HepG2 (cell line): ENCODE results near the gene AP1S3. TPM values are rescaled to one million over a fixed set of nuclear protein-coding genes. Genes with fewer than 3 reads are reported as not detected.

ENCODE experiments used
- ATAC-seq: fragments of 200-7000 bp; cut with Tn5 transposase; 3 replicates; pipeline ENCODE4 v1.9.1; 2020; ENCODE audit warnings: mild to moderate bottlenecking, moderate library complexity
- BruUV-seq: library from RNA; stranded (reverse); fragments of 400-500 nt; replicated peaks from 2 replicates; lab custom pipeline; 2021; lab: Mats Ljungman, UMichigan
- CTCF ChIA-PET: fragments of 300-600 bp; formaldehyde crosslinking; extraction: SDS; loops from one replicate; lab custom pipeline; 2021; ENCODE audit warnings: low total read pairs, inconsistent platforms, low intra/inter-chr PET ratio; lab: Yijun Ruan, JAX
- POLR2A ChIA-PET: fragments of 350-600 bp; sonication (Branson Sonifier 250); formaldehyde crosslinking; loops from one replicate; lab custom pipeline; 2020; ENCODE audit warnings: antibody characterized with exemption, inconsistent platforms; lab: Yijun Ruan, JAX
- DNase-seq: peaks from one replicate; pipeline ENCODE4 v3.0.0-alpha.2; 2015; ENCODE audit warnings: low spot score
- FAIRE-seq: peaks from 3 replicates; lab custom pipeline; 2011; peaks lifted over from hg19 to GRCh38; lab: Jason Lieb, UNC
- H2AFZ ChIP-seq: one replicate; pipeline ENCODE4 v1.6.1; 2011; ENCODE audit warnings: low read length, inconsistent platforms
- H3K27ac ChIP-seq: fragments of 300-600 bp; 3 replicates; pipeline ENCODE4 v1.8.0; 2011; ENCODE audit warnings: mixed run types, mild to moderate bottlenecking, mixed read lengths, low read length, inconsistent platforms; ENCODE audit not compliant: insufficient read depth; ENCODE audit errors: extremely low read length
- H3K27me3 ChIP-seq, 2 experiments: fragments of 200-600 bp in 1 of 2; 2 replicates in 1 of 2; 3 replicates in 1 of 2; pipeline versions ENCODE4 v1.6.0 to v1.8.0; 2011; ENCODE audit warnings: low read length in 2 of 2, mild to moderate bottlenecking in 2 of 2, moderate library complexity in 2 of 2, inconsistent platforms in 1 of 2; ENCODE audit not compliant: insufficient read depth in 2 of 2, control insufficient read depth in 1 of 2
- H3K36me3 ChIP-seq, 2 experiments: fragments of 200-600 bp in 1 of 2; replicated peaks in 1 of 2; 2 replicates in 1 of 2; 3 replicates in 1 of 2; pipeline versions ENCODE4 v1.5.1 to v1.8.0; 2011; ENCODE audit warnings: low read length in 2 of 2, inconsistent platforms in 1 of 2; ENCODE audit not compliant: insufficient read depth in 2 of 2, control insufficient read depth in 1 of 2
- H3K4me1 ChIP-seq: 2 replicates; pipeline ENCODE4 v1.5.1; 2012; ENCODE audit warnings: low read length, inconsistent platforms; ENCODE audit not compliant: insufficient read depth
- H3K4me2 ChIP-seq: 2 replicates; pipeline ENCODE4 v1.6.0; 2011; ENCODE audit warnings: low read depth, low read length, inconsistent platforms
- H3K4me3 ChIP-seq, 3 experiments: fragments of 200-600 bp in 1 of 3; sonication (generic), shearing (Covaris generic) in 1 of 3; replicated peaks in 1 of 3; 2 replicates each; pipeline ENCODE4 v1.5.1; 2011 to 2016; ENCODE audit warnings: low read length in 3 of 3, inconsistent platforms in 2 of 3, low read depth in 2 of 3, mild to moderate bottlenecking in 2 of 3, control low read depth in 1 of 3, mixed read lengths in 1 of 3; ENCODE audit not compliant: insufficient read depth in 1 of 3
- H3K79me2 ChIP-seq: one replicate; pipeline ENCODE4 v1.6.1; 2011; ENCODE audit warnings: low read length, inconsistent platforms; ENCODE audit not compliant: insufficient read depth
- H3K9ac ChIP-seq: 2 replicates; pipeline ENCODE4 v1.6.0; 2011; ENCODE audit warnings: mild to moderate bottlenecking, low read depth, low read length, inconsistent platforms; ENCODE audit not compliant: insufficient read depth
- H3K9me3 ChIP-seq: 2 replicates; pipeline ENCODE4 v1.5.1; 2012; ENCODE audit warnings: mild to moderate bottlenecking, low read length
- H4K20me1 ChIP-seq: 2 replicates; pipeline ENCODE4 v1.6.0; 2011; ENCODE audit warnings: inconsistent platforms, mild to moderate bottlenecking, low read length, moderate library complexity; ENCODE audit not compliant: insufficient read depth
- CREB1 ChIP-seq, 2 experiments: fragments of 450-650 bp in 1 of 2; IDR thresholded peaks; 2 replicates each; pipeline ENCODE4 v1.6.1; 2016 to 2017; ENCODE audit warnings: control low read depth in 1 of 2, mild to moderate bottlenecking in 1 of 2, missing compliant biosample characterization in 1 of 2, missing genetic modification characterization in 1 of 2
- HNF4G ChIP-seq, 2 experiments: sonication (generic) in 1 of 2; formaldehyde crosslinking in 1 of 2; IDR thresholded peaks; 2 replicates each; pipeline versions ENCODE4 v1.4.0 to v1.6.1; 2011 to 2020; ENCODE audit warnings: borderline replicate concordance in 2 of 2, low read depth in 2 of 2, mild to moderate bottlenecking in 2 of 2, low read length in 1 of 2, missing genetic modification reagents in 1 of 2, moderate library complexity in 1 of 2
- HOXA7 ChIP-seq: sonication (generic); formaldehyde crosslinking; IDR thresholded peaks from 2 replicates; pipeline ENCODE4 v1.8.1; 2022; ENCODE audit warnings: mild to moderate bottlenecking, missing genetic modification reagents, moderate library complexity
- LCORL ChIP-seq, 2 experiments: fragments of 450-650 bp in 1 of 2; sonication (generic) in 1 of 2; formaldehyde crosslinking in 1 of 2; IDR thresholded peaks; 2 replicates each; pipeline versions ENCODE4 v1.5.0 to v1.6.1; 2017 to 2020; ENCODE audit warnings: antibody characterized with exemption in 1 of 2, missing genetic modification reagents in 1 of 2
- PREB ChIP-seq: sonication (generic); formaldehyde crosslinking; IDR thresholded peaks from 2 replicates; pipeline ENCODE4 v1.4.0; 2020; ENCODE audit warnings: missing genetic modification reagents
- RFX1 ChIP-seq: fragments of 450-650 bp; IDR thresholded peaks from 2 replicates; pipeline ENCODE4 v1.6.1; 2017
- SPEN ChIP-seq: sonication (generic); formaldehyde crosslinking; IDR thresholded peaks from 2 replicates; pipeline ENCODE4 v1.5.1; 2020; ENCODE audit warnings: low read depth, mild to moderate bottlenecking, missing genetic modification reagents
- THAP11 ChIP-seq: IDR thresholded peaks from 2 replicates; pipeline ENCODE4 v1.6.1; 2016; ENCODE audit warnings: missing biosample characterization, missing genetic modification reagents
- TIGD3 ChIP-seq: sonication (generic); formaldehyde crosslinking; IDR thresholded peaks from 2 replicates; pipeline ENCODE4 v1.5.1; 2020; ENCODE audit warnings: mild to moderate bottlenecking, missing genetic modification reagents, borderline replicate concordance
- ZFP37 ChIP-seq: sonication (generic); formaldehyde crosslinking; IDR thresholded peaks from 2 replicates; pipeline ENCODE4 v1.4.0; 2020; ENCODE audit warnings: missing genetic modification reagents, borderline replicate concordance
- ZIK1 ChIP-seq: sonication (generic); formaldehyde crosslinking; IDR thresholded peaks from 2 replicates; pipeline ENCODE4 v1.5.0; 2020; ENCODE audit warnings: mild to moderate bottlenecking, low read depth, missing genetic modification reagents, borderline replicate concordance
- ZNF335 ChIP-seq: sonication (generic); formaldehyde crosslinking; IDR thresholded peaks from 2 replicates; pipeline ENCODE4 v1.4.0; 2020; ENCODE audit warnings: missing genetic modification reagents
- WGBS: methylation state at CpG from one replicate; pipeline ENCODE4 v1.1.6; 2017; ENCODE audit warnings: low lambda C conversion rate; 5-methylcytosine and 5-hydroxymethylcytosine counted together
- in situ Hi-C: cut with HindIII; loops from 2 replicates; pipeline ENCODE4 v1.10.0; 2017; ENCODE audit warnings: low pct_unique_long_range_greater_than_20kb; ENCODE audit not compliant: extremely low pct_ligation_motif_present
- intact Hi-C: fragments of 100-400 bp; cut with micrococcal nuclease; formaldehyde crosslinking; loops from one replicate; pipeline ENCODE4 v1.10.0; 2022; ENCODE audit not compliant: unreplicated experiment
- polyA plus RNA-seq, 8 experiments: library from polyadenylated mRNA; depleted of rRNA in 3 of 8; stranded (reverse) in 7 of 8; unstranded in 1 of 8; fragments of >200 nt; fragmentation: Illumina TruSeq in 4 of 8; extraction: Trizol in 4 of 8; gene quantifications; 2 replicates each; pipeline versions ENCODE4 v1.2.1 to v1.2.3, GENCODE V29; 2011 to 2016; ENCODE audit warnings: low read depth in 4 of 8, missing spikeins in 1 of 8, mixed read lengths in 1 of 8; ENCODE audit not compliant: insufficient read depth in 1 of 8
- total RNA-seq, 5 experiments: library from RNA; depleted of rRNA; stranded (reverse); fragments of >200 nt; fragmentation: Illumina TruSeq; extraction: Trizol; gene quantifications; 2 replicates each; pipeline ENCODE4 v1.2.3, GENCODE V29; 2016; ENCODE audit warnings: low read depth in 1 of 5

Gene AP1S3
- total and polyA plus RNA-seq, 2 of the 13 experiments (the other 11 are each of a cell fraction or from before 2014, with no cell fraction given) = 3.0 to 16.3 TPM

GRCh38 chr2:223735035-223735640 lies 102.2 kb downstream of the AP1S3 start:
- no peak overlapping the region for H3K4me3 ChIP-seq
- no peaks in the 10 kb centered on the region; a peak in 1 of 5 replicates for H3K27me3 ChIP-seq
- ChIA-PET CTCF (no interaction called here), POLR2A (no interaction called here)
- no peak overlapping the region for H2AFZ ChIP-seq
- no peak overlapping the region for H3K9ac ChIP-seq
- H3K36me3 ChIP-seq = no peaks in the 10 kb centered on the region
- FAIRE-seq (no peak), ATAC-seq (no peak)
- no peak overlapping the region for H3K27ac ChIP-seq
- H3K4me1 ChIP-seq = no peaks in the 10 kb centered on the region
- in situ Hi-C loops = no loop called here
- no peaks in the 10 kb centered on the region for H3K79me2 ChIP-seq
- H4K20me1 ChIP-seq = no peaks in the 10 kb centered on the region
- H3K4me2 ChIP-seq = no peak overlapping the region
- no peak for TF ChIP-seq SPEN (CRISPR knock-in tag)
- TF ChIP-seq PREB (CRISPR knock-in tag) = no peak
- no peak for TF ChIP-seq ZFP37
- TF ChIP-seq TIGD3 (CRISPR knock-in tag) = no peak
- no peak for TF ChIP-seq LCORL (IDR thresholded peaks at IDR 0.05)
- TF ChIP-seq LCORL (CRISPR knock-in tag; IDR thresholded peaks at IDR 0.05) = no peak
- no peak for TF ChIP-seq THAP11 (CRISPR knock-in tag)
- TF ChIP-seq ZNF335 (CRISPR knock-in tag) = no peak
- no peak for TF ChIP-seq HOXA7 (CRISPR knock-in tag)
- no peak for TF ChIP-seq CREB1 (IDR thresholded peaks at IDR 0.05)
- no peak for TF ChIP-seq CREB1 (CRISPR knock-in tag; IDR thresholded peaks at IDR 0.05)
- TF ChIP-seq RFX1 = no peak
- TF ChIP-seq HNF4G (IDR thresholded peaks at IDR 0.05; ENCODE audit: borderline replicate concordance, low read depth, low read length) = no peak
- no peak for TF ChIP-seq HNF4G (CRISPR knock-in tag; IDR thresholded peaks at IDR 0.05; ENCODE audit: borderline replicate concordance, low read depth)
- no peak for TF ChIP-seq ZIK1 (CRISPR knock-in tag)
- TF ChIP-seq, all 625 proteins: peak for 0
- no peak for DNase-seq
- BruUV-seq = no TSS peak
- H3K9me3 ChIP-seq = no peaks in the 10 kb centered on the region
- 20% methylated on average over 5 of the region's 5 CpGs for WGBS
- intact Hi-C loops = no loop called here
